ENCODE results near the gene CBX2. TPM values are rescaled to one million over a fixed set of nuclear protein-coding genes. Genes with fewer than 3 reads are reported as not detected.

CBX2 gene
- total RNA-seq, 1 donor from 2014 or later = 53.5 TPM

DNA sequence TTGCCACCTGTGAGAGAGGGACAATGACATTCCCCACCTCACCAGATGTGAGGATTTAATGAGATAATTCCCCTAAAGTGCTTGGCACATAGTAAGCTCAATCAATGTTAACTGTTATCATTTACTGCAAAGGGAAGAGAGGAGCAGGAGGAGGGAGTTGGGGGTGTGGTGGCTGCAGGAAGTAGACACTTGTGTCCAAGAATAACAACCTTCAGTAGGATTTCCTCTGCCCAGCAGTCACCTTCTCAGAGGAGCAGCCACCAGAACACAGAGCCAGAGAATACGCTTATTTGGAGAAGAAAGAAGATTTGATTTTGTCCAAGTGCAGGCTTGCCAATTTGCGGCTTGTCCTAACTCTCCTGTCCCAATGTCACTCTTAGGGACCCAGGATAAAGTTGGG is 51.1 kb downstream of the CBX2 start:
- no peak overlapping the region for H3K9ac ChIP-seq
- DNase-seq (ENCODE audit: low spot score) = no peak

DNA sequence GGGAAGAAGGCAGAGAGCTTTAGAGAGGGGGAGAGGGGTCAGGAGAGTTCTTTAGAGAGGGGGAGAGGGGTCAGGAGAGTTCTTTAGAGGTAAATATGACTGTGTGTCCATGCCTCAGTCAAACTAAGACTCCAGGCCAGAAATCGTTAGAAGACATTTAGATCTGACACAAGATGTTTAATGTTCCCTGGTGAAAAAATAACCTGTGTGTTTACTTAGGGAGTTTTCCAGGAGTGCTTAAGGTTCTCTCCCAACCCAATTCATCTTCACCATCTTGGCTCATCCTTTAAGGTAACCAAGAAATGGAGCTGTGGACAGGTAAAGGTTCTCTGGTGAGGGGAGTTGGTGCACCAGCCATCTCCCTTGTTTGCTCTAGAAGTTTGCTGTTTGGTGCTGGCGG is 51.5 kb downstream of the CBX2 start:
- H3K9me3 Mint-ChIP-seq = no peaks in the 10 kb centered on the region
- H3K4me1 Mint-ChIP-seq = peaks cover 42% of the 10 kb centered on the region
- Histone ChIP-seq H3K4me1 (peaks cover 26% of the 10 kb centered on the region), H3K27me3 (peaks cover 100% of the 10 kb centered on the region), H3K27ac (no peak overlapping the region), H3K9me3 (ENCODE audit: low read depth) (no peaks in the 10 kb centered on the region), H3F3A (ENCODE audit: low read depth) (peaks cover 7% of the 10 kb centered on the region), H3K4me2 (no peak overlapping the region), H4K20me1 (ENCODE audit: low read depth) (peaks cover 27% of the 10 kb centered on the region), H3K79me2 (ENCODE audit: low read depth) (no peaks in the 10 kb centered on the region), H2AFZ (replicated peaks) (no peak overlapping the region), H3K36me3 (no peaks in the 10 kb centered on the region), H3K4me3 (no peak overlapping the region), H3K9ac (no peak overlapping the region)
- no peak for DNase-seq (ENCODE audit: low spot score)
- no peak overlapping the region for H3K4me3 Mint-ChIP-seq
- peaks cover 5% of the 10 kb centered on the region for H3K36me3 Mint-ChIP-seq
- no peak overlapping the region for H3K27ac Mint-ChIP-seq
- peaks cover 21% of the 10 kb centered on the region for H3K27me3 Mint-ChIP-seq (ENCODE audit: insufficient read depth, low read depth)
- TF ChIP-seq, protein P1, sequence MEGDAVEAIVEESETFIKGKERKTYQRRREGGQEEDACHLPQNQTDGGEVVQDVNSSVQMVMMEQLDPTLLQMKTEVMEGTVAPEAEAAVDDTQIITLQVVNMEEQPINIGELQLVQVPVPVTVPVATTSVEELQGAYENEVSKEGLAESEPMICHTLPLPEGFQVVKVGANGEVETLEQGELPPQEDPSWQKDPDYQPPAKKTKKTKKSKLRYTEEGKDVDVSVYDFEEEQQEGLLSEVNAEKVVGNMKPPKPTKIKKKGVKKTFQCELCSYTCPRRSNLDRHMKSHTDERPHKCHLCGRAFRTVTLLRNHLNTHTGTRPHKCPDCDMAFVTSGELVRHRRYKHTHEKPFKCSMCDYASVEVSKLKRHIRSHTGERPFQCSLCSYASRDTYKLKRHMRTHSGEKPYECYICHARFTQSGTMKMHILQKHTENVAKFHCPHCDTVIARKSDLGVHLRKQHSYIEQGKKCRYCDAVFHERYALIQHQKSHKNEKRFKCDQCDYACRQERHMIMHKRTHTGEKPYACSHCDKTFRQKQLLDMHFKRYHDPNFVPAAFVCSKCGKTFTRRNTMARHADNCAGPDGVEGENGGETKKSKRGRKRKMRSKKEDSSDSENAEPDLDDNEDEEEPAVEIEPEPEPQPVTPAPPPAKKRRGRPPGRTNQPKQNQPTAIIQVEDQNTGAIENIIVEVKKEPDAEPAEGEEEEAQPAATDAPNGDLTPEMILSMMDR (IDR thresholded peaks at IDR 0.05) = no peak
- TF ChIP-seq EZH2 (IDR thresholded peaks at IDR 0.05) (no peak), EZH2phosphoT487 (IDR thresholded peaks at IDR 0.05) (no peak)

More for the DNA sequence above, 51.1 kb downstream of the CBX2 start:
- Mint-ChIP-seq H3K36me3 (peaks cover 7% of the 10 kb centered on the region), H3K9me3 (no peaks in the 10 kb centered on the region), H3K4me1 (peaks cover 42% of the 10 kb centered on the region), H3K27me3 (ENCODE audit: insufficient read depth, low read depth) (peaks cover 22% of the 10 kb centered on the region), H3K4me3 (no peak overlapping the region), H3K27ac (no peak overlapping the region)
- H3K9me3 ChIP-seq (ENCODE audit: low read depth) = no peaks in the 10 kb centered on the region
- H3K4me1 ChIP-seq = peaks cover 26% of the 10 kb centered on the region
- peaks cover 22% of the 10 kb centered on the region for H4K20me1 ChIP-seq (ENCODE audit: low read depth)
- H3K36me3 ChIP-seq = no peaks in the 10 kb centered on the region
- H3K27ac ChIP-seq = no peak overlapping the region
- peaks cover 100% of the 10 kb centered on the region for H3K27me3 ChIP-seq
- peaks cover 2% of the 10 kb centered on the region for H3F3A ChIP-seq (ENCODE audit: low read depth)
- H3K4me2 ChIP-seq = no peak overlapping the region
- TF ChIP-seq EZH2phosphoT487 (IDR thresholded peaks at IDR 0.05) = no peak
- H2AFZ ChIP-seq (replicated peaks) = no peak overlapping the region
- H3K4me3 ChIP-seq = no peak overlapping the region
- no peaks in the 10 kb centered on the region for H3K79me2 ChIP-seq (ENCODE audit: low read depth)

DNA sequence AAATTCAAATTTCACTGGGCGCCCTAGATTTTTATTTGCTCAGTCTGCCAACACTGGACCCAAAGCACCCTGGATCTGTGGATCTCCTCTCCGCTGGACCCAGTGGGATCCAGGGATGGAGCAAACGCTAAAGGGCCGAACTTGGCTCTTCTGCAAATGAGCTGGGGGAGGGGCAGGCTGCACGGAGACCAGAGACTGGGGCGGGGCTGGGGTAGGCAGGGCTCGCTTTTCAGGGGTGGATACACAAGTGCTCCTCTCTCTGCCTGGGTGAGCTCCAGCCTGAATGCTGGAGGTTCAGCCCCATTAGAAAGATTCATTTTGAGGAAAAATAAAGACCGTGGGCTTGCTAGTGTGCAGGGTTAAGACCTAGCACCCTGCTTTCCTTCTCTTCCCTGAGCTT is 52.4 kb downstream of the CBX2 start:
- Mint-ChIP-seq H3K36me3 (peaks cover 7% of the 10 kb centered on the region), H3K27ac (no peak overlapping the region), H3K9me3 (no peaks in the 10 kb centered on the region), H3K4me1 (peaks cover 49% of the 10 kb centered on the region), H3K4me3 (peak overlapping the region; percentile 48), H3K27me3 (ENCODE audit: insufficient read depth, low read depth) (peaks cover 28% of the 10 kb centered on the region)
- Histone ChIP-seq H2AFZ (replicated peaks) (no peak overlapping the region), H3K36me3 (no peaks in the 10 kb centered on the region), H3K27ac (no peak overlapping the region), H3K27me3 (peaks cover 100% of the 10 kb centered on the region), H3F3A (ENCODE audit: low read depth) (peaks cover 13% of the 10 kb centered on the region), H4K20me1 (ENCODE audit: low read depth) (peaks cover 35% of the 10 kb centered on the region), H3K9me3 (ENCODE audit: low read depth) (no peaks in the 10 kb centered on the region), H3K9ac (no peak overlapping the region), H3K4me3 (no peak overlapping the region), H3K4me1 (peaks cover 26% of the 10 kb centered on the region), H3K4me2 (no peak overlapping the region), H3K79me2 (ENCODE audit: low read depth) (no peaks in the 10 kb centered on the region)
- DNase-seq (ENCODE audit: low spot score) = no peak
- TF ChIP-seq EZH2 (IDR thresholded peaks at IDR 0.05) (no peak), EZH2phosphoT487 (IDR thresholded peaks at IDR 0.05) (no peak)
- TF ChIP-seq, protein P1 (IDR thresholded peaks at IDR 0.05) = no peak

DNA sequence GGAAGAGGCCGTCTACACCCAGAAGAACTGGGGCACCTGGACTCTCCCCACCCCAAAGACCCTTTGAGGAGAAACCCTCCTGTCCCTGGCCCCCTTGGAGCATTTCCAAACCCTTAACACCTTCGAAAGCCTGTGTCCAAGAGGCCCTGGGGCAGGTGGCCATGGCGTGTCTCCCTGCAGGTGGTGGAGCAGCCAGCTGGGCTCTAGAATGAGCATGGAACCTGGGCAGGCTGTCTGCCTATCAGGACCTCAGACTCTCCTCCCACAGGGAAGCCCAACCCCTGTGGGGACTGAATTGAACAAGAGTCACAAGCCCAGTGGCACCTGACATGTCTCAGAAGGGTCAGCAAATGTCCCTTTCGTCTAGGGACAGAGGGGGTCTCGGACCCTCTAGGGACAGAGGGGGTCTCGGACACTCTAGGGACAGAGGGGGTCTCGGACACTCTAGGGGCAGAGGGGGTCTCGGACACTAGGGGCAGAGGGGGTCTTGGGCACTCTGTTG is 52.9 kb downstream of the CBX2 start:
- no peak overlapping the region for H3K4me3 Mint-ChIP-seq
- Histone ChIP-seq H3K79me2 (ENCODE audit: low read depth) (no peaks in the 10 kb centered on the region), H3K4me1 (peaks cover 30% of the 10 kb centered on the region), H3K4me3 (no peak overlapping the region), H3F3A (ENCODE audit: low read depth) (peaks cover 18% of the 10 kb centered on the region), H3K27me3 (peaks cover 100% of the 10 kb centered on the region), H3K27ac (no peak overlapping the region), H3K9ac (no peak overlapping the region), H3K9me3 (ENCODE audit: low read depth) (no peaks in the 10 kb centered on the region), H2AFZ (replicated peaks) (no peak overlapping the region), H3K36me3 (no peaks in the 10 kb centered on the region), H3K4me2 (no peak overlapping the region), H4K20me1 (ENCODE audit: low read depth) (peaks cover 40% of the 10 kb centered on the region)
- H3K9me3 Mint-ChIP-seq = no peaks in the 10 kb centered on the region
- H3K36me3 Mint-ChIP-seq = peaks cover 7% of the 10 kb centered on the region
- H3K27ac Mint-ChIP-seq = no peak overlapping the region
- H3K4me1 Mint-ChIP-seq = peaks cover 51% of the 10 kb centered on the region
- peaks cover 32% of the 10 kb centered on the region for H3K27me3 Mint-ChIP-seq (ENCODE audit: insufficient read depth, low read depth)
- TF ChIP-seq EZH2 (IDR thresholded peaks at IDR 0.05) (no peak), EZH2phosphoT487 (IDR thresholded peaks at IDR 0.05) (no peak)
- TF ChIP-seq, protein P1 (IDR thresholded peaks at IDR 0.05) = no peak
- DNase-seq (ENCODE audit: low spot score) = no peak
